HG02571 (cell line): ENCODE data around the gene TRAPPC11.

Experiments
- ATAC-seq: cut with Tn5 transposase; IDR thresholded peaks from one replicate; pipeline ENCODE4 v1.9.1; 2021; ENCODE audit warnings: mild to moderate bottlenecking, moderate library complexity; ENCODE audit not compliant: unreplicated experiment

TRAPPC11 gene

DNA sequence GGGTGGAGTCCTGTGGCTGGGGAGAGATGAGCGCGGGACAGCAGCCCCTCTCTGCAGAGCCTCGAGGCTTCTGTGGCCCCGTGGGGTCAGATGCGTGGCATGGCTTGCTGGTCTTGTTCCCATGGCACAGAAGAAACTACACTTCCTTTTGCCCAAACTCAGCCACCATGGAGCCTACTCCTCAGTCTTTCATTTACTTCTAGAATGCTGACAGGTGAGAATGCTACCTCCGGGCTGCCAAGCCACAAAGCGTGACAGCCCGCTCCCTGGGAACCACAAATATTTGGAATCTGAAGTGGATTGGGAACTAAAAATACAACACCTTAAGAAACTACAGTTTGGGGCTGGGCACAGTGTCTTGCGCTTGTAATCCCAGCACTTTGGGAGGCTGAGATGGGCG, 98.0 kb downstream of the TRAPPC11 start:
- no peak for ATAC-seq

DNA sequence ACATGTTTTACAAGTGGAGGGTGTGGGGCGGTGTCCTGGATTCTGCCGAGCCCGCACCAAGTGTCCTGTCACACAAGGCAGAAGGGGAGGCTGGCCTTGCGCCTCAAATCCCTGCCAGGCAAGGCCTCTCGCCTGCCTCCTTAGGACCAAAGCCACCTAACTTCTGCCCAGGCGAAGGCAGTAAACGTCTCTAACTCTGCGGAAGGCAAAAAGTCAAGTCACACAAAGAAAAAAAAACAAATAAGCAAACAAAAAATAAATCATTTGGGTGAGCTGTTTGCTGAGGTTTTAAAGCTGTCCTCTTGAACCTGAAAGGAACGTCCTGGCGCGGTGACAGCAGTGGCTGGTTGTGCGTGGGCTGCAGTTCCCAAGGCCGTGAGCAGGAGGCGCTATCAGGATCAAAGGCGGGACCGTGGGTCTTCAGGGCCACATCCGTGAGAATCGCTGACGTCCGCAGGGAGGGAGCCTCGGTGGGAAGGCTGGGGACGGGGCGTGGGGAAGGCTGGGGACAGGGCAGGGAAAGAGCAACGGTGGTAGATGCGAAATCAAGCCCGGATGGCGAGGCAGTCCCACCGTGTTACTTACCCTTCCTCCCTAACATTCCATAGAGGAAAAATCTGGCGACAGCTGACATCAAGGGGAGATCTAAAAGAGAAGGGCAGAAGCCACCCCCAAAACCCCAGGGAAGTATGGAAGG, 99.1 kb downstream of the TRAPPC11 start:
- no peak for ATAC-seq

DNA sequence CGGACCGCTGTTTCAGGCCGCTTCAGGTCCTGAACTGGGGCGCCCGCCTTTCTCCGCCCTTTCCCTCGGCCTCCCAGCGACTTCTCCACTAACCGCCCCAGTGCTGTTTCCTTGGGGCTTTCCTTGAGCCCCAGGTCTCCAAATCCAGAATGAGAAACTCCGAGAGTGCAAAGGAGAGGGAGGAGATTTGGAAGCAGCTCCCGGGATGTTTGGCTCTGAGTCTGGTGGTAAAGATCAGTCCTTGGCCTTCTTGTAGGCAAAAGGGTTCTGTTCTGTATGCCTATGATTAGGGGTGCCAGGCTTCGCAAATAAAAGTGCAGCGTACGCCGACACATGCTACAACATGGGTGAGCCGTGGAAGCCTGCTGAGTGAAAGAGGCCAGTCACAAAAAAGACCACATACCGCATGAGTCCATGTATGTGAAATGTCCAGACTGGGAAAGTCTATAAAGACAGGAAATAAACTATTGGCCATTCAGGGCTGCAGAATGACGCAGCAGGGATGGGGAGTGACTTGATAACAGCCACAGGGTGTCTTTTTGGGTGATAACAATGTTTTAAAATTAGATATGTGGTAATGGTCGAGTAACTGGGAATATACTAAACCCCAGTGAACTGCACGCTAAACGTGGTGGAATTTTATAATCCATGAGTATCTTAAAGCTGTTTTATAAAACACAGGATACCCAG, 99.8 kb downstream of the TRAPPC11 start:
- ATAC-seq = no peak

DNA sequence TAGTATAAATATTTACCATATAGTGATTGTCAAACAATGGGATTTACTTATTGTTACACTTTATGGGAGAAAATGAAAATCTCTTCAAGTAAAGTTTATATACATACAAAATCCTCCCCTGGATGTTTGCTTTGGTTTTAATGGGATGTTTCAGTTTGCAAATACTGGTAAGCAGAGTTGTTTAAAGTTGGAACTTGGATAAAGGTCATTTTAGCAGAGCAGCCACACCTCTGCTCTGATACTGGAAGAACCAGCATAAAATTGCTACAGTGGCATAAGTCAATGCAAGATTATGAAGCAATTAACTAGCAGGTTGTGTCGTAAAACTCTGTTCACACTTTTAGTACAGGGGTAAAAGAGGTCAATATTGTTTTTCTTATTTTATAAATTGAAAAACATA, 101.2 kb downstream of the TRAPPC11 start:
- ATAC-seq = no peak
